SK-MEL-5 (cell line): ENCODE measurements around the gene CSPG4. TPM values are rescaled to one million over a fixed set of nuclear protein-coding genes. Genes with fewer than 3 reads are reported as not detected.
"Not testable (repeated sequence)": the region's sequence is repeated elsewhere in the genome, so short reads cannot be mapped to it uniquely, and the experiment has no call there.

Experiments used
- DNase-seq: peaks from one replicate; pipeline ENCODE4 v3.0.0-alpha.2; 2016; ENCODE audit warnings: low read depth, low spot score
- in situ Hi-C: cut with HindIII; loops from 2 replicates; pipeline ENCODE4 v1.10.0; 2016; ENCODE audit warnings: low sequenced_read_pairs, high pct_unique_total_duplicates, low pct_unique_long_range_greater_than_20kb
- total RNA-seq: library from RNA; depleted of rRNA; stranded (reverse); fragments of >200 nt; shearing (Covaris generic); gene quantifications from 2 replicates; pipeline ENCODE4 v1.2.3, GENCODE V29; 2014; rRNA removed

CSPG4 gene
- total RNA-seq, 1 experiment from 2014 or later = 11.8 TPM

DNA sequence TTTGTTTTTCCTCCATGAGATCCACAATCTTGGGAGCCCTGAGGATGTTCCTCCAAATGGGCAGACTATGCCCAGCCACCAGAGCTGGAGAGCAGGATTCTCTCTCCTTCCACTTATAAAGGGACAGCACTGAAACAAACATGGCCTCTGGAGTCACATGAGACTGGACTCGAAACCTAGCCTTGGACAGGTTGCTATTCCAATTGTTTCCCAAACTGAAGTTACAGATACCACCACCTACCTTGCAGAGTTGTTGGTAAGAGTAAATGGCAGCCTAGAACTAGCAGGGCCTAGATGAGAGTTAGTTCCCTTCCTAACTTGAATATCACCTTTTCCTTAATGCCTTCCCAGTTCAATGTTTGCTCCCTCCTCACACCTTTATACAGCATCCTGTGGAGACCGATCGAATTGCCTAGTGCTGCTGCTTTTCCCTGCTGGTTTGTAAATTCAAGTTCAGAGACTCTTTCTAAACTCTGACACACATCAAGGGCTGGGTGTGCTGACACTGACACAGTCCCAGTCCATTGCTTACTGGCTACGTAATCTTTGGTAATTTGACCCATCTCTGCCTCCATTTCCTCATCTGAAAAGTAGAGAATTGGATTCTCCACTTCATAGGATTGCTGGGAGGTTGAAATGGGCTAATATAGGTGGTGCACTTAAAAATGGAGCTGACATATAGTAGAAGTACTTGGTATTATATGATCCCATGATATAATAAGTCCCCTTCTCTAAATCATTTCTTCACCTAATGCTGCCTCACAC lies 75.2 kb downstream of the CSPG4 start:
- no peak for DNase-seq
- in situ Hi-C loops = no loop called here

DNA sequence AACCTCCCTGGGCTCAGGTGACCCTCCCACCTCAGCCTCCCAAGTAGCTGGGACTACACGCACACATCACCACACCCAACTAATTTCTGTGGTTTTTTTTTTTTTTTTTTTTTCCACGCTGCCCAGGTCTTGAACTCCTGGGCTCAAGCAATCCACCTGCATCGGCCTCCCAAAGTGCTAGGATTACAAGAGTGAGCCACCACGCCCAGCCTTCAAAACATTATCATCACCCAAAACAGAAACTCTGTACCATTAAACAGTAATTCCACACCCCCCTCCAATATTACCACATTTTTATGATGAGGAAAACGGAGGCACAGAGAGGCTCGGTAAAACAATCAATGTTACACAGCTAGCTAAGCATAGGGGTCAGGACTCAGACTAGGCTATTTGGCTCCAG lies 76.6 kb downstream of the CSPG4 start:
- no peak for DNase-seq
- in situ Hi-C loops = no loop called here

DNA sequence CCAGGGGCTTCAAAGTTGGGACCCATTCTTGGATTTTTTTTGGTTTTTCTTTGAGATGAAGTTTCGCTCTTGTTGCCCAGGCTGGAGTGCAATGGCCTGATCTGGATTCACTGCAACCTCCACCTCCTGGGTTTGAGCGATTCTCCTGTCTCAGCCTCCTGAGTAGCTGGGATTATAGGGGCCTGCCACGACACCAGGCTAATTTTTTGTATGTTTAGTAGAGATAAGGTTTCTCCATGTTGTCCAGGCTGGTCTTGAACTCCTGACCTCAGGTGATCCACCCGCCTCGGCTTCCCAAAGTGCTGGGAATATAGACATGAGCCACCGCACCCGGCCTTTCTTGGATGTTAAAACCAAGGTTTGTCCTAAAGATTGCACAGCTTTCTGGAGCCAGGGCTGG lies 78.7 kb downstream of the CSPG4 start:
- in situ Hi-C loops = not testable (repeated sequence)

DNA sequence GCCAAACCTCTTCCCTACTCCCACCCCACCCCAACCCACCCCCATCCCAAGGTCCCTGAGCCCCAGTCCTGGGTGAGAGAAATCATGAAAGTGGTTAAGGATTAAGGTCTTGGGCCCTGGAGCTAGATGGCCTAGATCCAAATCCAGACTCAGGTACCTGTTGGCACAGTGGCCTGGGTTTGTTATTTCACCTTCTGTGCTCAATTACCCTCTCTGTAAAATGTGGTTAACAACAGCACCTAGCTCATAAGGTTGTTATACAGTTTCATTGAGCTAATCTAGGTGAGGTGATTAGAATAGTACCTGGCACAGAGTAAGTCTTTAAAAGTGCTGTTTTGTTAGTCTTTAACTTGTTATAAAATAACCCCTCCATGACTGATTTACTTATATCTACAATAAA lies 80.7 kb downstream of the CSPG4 start:
- in situ Hi-C loops = no loop called here

More for the DNA sequence above, 78.7 kb downstream of the CSPG4 start:
- not testable (repeated sequence) for DNase-seq

DNA sequence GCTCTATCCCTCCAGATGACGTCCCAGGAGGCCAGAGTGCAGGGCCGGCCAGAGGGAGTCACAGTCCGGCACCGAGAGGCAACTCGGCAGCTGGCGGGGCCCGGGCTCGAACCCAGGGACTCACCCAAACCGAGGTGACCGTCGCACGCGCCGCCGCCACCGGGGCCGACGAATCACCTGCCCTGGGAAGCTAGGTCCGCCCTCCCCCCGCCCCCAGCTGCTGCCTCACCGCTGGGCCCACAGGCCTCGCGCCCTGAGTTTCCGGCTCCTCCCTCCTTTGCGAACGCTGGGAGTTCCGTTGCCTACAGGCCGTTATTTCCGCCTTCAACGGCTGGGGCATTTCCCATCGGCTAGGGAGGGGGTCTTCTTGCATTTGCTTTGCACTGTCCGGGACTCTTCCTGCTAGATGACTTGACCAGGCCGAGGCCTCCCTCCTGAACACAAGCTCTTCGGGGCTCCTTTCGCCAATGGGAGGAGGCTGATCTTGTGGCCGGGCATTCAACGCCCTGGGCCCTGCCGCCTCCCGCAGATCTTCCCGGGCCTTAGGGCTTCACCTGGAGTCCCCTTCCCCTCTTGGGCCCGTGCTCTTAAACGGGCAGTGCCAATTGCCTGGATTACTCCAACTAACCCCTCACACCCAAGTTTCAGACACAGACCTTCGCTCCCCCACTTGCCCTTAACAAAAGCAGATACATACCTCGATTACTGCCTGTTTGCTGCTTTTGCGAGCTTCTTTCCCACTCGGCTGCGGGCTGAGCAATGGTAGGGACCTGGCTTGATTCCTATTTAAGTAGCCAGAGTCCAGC lies 86.9 kb downstream of the CSPG4 start, which contains the start of gene SNUPN:
Gene SNUPN (minus strand): TSS at position 184 of the 806 bp plus-strand sequence. CDS start 4,674 bp downstream, outside the sequence.
- peak; percentile 94 for DNase-seq
- in situ Hi-C loops = no loop called here

More for the DNA sequence above, 80.7 kb downstream of the CSPG4 start:
- no peak for DNase-seq

Other genes with a start within 250 kb of the CSPG4 start
- gene PTPN9, start 133.5 kb downstream of the CSPG4 start, total RNA-seq = 20.0 and 21.0 TPM in 2 replicates
- gene SNUPN, start 87.1 kb downstream of the CSPG4 start, total RNA-seq = 35.4 and 39.2 TPM in 2 replicates
- 102 and 106 TPM in 2 replicates for gene IMP3, start 72.6 kb downstream of the CSPG4 start, total RNA-seq
- gene SNX33, start 64.9 kb downstream of the CSPG4 start, total RNA-seq = 10.5 TPM in 2 replicates
- 26.0 and 30.2 TPM in 2 replicates for gene UBE2Q2, start 130.6 kb upstream of the CSPG4 start, total RNA-seq
- gene FBXO22, start 191.0 kb upstream of the CSPG4 start, total RNA-seq = 74.1 and 83.3 TPM in 2 replicates